Keratinocyte (primary cell): ENCODE data around the gene PUM1.

Experiments
- EZH2 ChIP-seq: IDR thresholded peaks from one replicate; pipeline ENCODE4 v1.6.1; 2012; ENCODE audit warnings: inconsistent platforms, mild to moderate bottlenecking, low read length, moderate library complexity
- TF ChIP-seq, protein P1 (sequence below), 3 experiments: IDR thresholded peaks in 1 of 3; conservative IDR thresholded peaks in 1 of 3; optimal IDR thresholded peaks in 1 of 3; 2 replicates in 2 of 3; 3 replicates in 1 of 3; pipeline versions ENCODE3 to v1.5.1; 2011; ENCODE audit warnings: low read length in 3 of 3, mild to moderate bottlenecking in 3 of 3, moderate library complexity in 2 of 3, control low read depth in 1 of 3, inconsistent platforms in 1 of 3; ENCODE audit not compliant: insufficient read depth in 2 of 3; ENCODE audit errors: extremely low read depth in 1 of 3

DNA sequence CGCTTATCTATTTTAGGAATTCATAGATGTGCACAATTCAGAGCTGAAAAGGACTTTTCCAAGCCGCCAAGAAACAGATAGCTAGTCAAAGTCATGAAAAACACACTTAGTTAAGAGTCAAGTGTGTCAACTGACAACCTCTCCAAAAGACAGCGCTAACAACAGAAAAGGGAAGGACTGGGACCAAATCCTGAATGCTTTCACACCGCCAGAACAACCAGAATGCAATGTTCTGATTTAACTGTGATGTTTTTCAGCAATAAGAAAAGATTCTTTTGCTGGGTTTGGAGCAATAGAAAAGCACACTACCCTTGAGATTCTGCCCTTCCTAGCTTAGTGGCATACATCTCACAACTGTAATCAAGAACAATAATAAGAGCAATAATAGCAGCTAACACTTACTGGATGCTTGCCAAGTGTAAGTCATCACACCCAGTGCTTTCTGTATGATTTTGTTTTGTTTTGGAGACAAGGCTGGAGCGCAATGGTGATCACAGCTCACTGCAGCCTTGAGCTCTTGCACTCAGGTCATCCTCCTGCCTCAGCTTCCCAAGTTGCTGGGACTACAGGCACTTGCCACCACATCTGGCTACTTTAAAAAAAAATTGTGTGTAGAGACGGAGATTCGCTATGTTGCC lies 123.1 kb downstream of the PUM1 start:
- TF ChIP-seq, protein P1, sequence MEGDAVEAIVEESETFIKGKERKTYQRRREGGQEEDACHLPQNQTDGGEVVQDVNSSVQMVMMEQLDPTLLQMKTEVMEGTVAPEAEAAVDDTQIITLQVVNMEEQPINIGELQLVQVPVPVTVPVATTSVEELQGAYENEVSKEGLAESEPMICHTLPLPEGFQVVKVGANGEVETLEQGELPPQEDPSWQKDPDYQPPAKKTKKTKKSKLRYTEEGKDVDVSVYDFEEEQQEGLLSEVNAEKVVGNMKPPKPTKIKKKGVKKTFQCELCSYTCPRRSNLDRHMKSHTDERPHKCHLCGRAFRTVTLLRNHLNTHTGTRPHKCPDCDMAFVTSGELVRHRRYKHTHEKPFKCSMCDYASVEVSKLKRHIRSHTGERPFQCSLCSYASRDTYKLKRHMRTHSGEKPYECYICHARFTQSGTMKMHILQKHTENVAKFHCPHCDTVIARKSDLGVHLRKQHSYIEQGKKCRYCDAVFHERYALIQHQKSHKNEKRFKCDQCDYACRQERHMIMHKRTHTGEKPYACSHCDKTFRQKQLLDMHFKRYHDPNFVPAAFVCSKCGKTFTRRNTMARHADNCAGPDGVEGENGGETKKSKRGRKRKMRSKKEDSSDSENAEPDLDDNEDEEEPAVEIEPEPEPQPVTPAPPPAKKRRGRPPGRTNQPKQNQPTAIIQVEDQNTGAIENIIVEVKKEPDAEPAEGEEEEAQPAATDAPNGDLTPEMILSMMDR (optimal IDR thresholded peaks at IDR 0.05 in 1 of 3, IDR thresholded peaks at IDR 0.05 in 1 of 3, conservative IDR thresholded peaks at IDR 0.05 in 1 of 3; ENCODE audit: extremely low read depth in 1 of 3, insufficient read depth in 2 of 3, low read length in 3 of 3), result no peak
- TF ChIP-seq EZH2, result no peak
